PC-9 (cell line): Measurements from ENCODE around the gene TNPO2. TPM values are rescaled to one million over a fixed set of nuclear protein-coding genes. Genes with fewer than 3 reads are reported as not detected.
A peak's percentile ranks its signal among the peaks of the same experiment; 100 is the strongest.

Experiments used
- BruUV-seq: library from RNA; stranded (reverse); fragments of 400-500 nt; replicated peaks from 2 replicates; lab custom pipeline; 2021; lab: Mats Ljungman, UMichigan
- CTCF ChIA-PET: fragments of 300-600 bp; sonication (Branson Sonifier 250); formaldehyde crosslinking; loops from one replicate; lab custom pipeline; 2022; ENCODE audit warnings: antibody characterized with exemption; lab: Charles Lee
- POLR2A ChIA-PET: fragments of 300-600 bp; sonication (Branson Sonifier 250); formaldehyde crosslinking; loops from one replicate; lab custom pipeline; 2022; ENCODE audit warnings: antibody characterized with exemption; ENCODE audit not compliant: unreplicated experiment; lab: Charles Lee
- DNase-seq, 2 experiments: peaks; one replicate each; pipeline versions ENCODE4 v3.0.0 to v3.0.0-alpha.2; 2015 to 2022; ENCODE audit warnings: mixed read lengths in 1 of 2
- H2AFZ ChIP-seq: fragments of 200-600 bp; sonication (generic); 2 replicates; pipeline ENCODE4 v1.8.1; 2017; ENCODE audit warnings: antibody characterized with exemption
- H3F3A ChIP-seq: fragments of 200-600 bp; sonication (generic); 2 replicates; pipeline ENCODE4 v1.8.1; 2017; ENCODE audit warnings: antibody characterized with exemption, mild to moderate bottlenecking, low read depth; ENCODE audit not compliant: insufficient read depth
- H3K27ac ChIP-seq: fragments of 200-600 bp; sonication (generic); 2 replicates; pipeline ENCODE4 v1.6.1; 2016; ENCODE audit warnings: mixed run types
- H3K27me3 ChIP-seq: fragments of 200-600 bp; sonication (generic); 2 replicates; pipeline ENCODE4 v1.6.1; 2016; ENCODE audit warnings: low read depth, mixed run types; ENCODE audit not compliant: insufficient read depth
- H3K36me3 ChIP-seq: fragments of 200-600 bp; sonication (generic); 2 replicates; pipeline ENCODE4 v1.6.1; 2016; ENCODE audit warnings: low read depth, mixed run types
- H3K4me1 ChIP-seq: fragments of 200-600 bp; sonication (generic); replicated peaks from 2 replicates; pipeline ENCODE4 v1.6.1; 2016; ENCODE audit warnings: mixed run types; ENCODE audit not compliant: insufficient read depth
- H3K4me2 ChIP-seq: fragments of 200-600 bp; sonication (generic); 2 replicates; pipeline ENCODE4 v1.6.1; 2017; ENCODE audit warnings: mixed run types
- H3K4me3 ChIP-seq: fragments of 200-600 bp; sonication (generic); 2 replicates; pipeline ENCODE4 v1.6.1; 2016; ENCODE audit warnings: mixed run types
- H3K79me2 ChIP-seq: fragments of 200-600 bp; sonication (generic); 2 replicates; pipeline ENCODE4 v1.6.1; 2017; ENCODE audit warnings: low read depth, mixed run types
- H3K9me2 ChIP-seq: fragments of 200-600 bp; sonication (generic); 2 replicates; pipeline ENCODE4 v1.8.1; 2017; ENCODE audit warnings: mild to moderate bottlenecking; ENCODE audit not compliant: insufficient read depth
- H3K9me3 ChIP-seq: fragments of 200-600 bp; sonication (generic); 2 replicates; pipeline ENCODE4 v1.8.1; 2016; ENCODE audit warnings: low read depth; ENCODE audit not compliant: insufficient read depth
- H4K20me1 ChIP-seq: fragments of 200-600 bp; sonication (generic); 2 replicates; pipeline ENCODE4 v1.8.1; 2017; ENCODE audit not compliant: insufficient read depth
- CTCF ChIP-seq: fragments of 200-600 bp; sonication (generic); conservative IDR thresholded peaks from 2 replicates; pipeline ENCODE4 v1.6.1; 2017; ENCODE audit warnings: mixed run types, antibody characterized with exemption, mild to moderate bottlenecking, moderate library complexity
- EZH2 ChIP-seq: fragments of 200-600 bp; sonication (generic); IDR thresholded peaks from 2 replicates; pipeline ENCODE4 v1.8.0; 2017; ENCODE audit warnings: antibody characterized with exemption, low read depth
- intact Hi-C: fragments of 100-400 bp; cut with micrococcal nuclease; formaldehyde crosslinking; loops from one replicate; pipeline ENCODE4 v1.10.0; 2022; ENCODE audit not compliant: unreplicated experiment
- total RNA-seq: library from RNA; stranded (reverse); gene quantifications from 2 replicates; pipeline ENCODE4 v1.2.3, GENCODE V29; 2021

The TNPO2 gene
- total RNA-seq, 1 experiment from 2014 or later, result 77.5 TPM

GRCh38 chr19:12745166-12745897 is 21.6 kb upstream of the TNPO2 start:
- H3K9me3 ChIP-seq, result no peaks in the 10 kb centered on the region
- no peak for TF ChIP-seq EZH2
- no peak for TF ChIP-seq CTCF
- H3K4me2 ChIP-seq, result no peak overlapping the region
- peaks cover 24% of the 10 kb centered on the region for H3F3A ChIP-seq
- intact Hi-C loops, result no loop called here
- H3K27me3 ChIP-seq, result no peaks in the 10 kb centered on the region
- no peaks in the 10 kb centered on the region for H3K9me2 ChIP-seq
- ChIA-PET POLR2A (interaction anchor here (0.7 kb wide), 1 partner anchor 30 kb away, joined by 3 read pairs; no protein-coding TSS in a partner anchor), CTCF (interaction anchor here (0.8 kb wide), 1 partner anchor 14 kb away, joined by 4 read pairs; no protein-coding TSS in a partner anchor)
- DNase-seq, result peak; percentile 62 to 67
- no peak overlapping the region for H2AFZ ChIP-seq
- H3K4me1 ChIP-seq, result peaks cover 15% of the 10 kb centered on the region
- H3K27ac ChIP-seq, result no peak overlapping the region
- H4K20me1 ChIP-seq, result peaks cover 4% of the 10 kb centered on the region; the same call in 1 of the 2 replicates
- no TSS peak for BruUV-seq
- peaks cover 17% of the 10 kb centered on the region for H3K36me3 ChIP-seq
- no peak overlapping the region for H3K4me3 ChIP-seq
- no peaks in the 10 kb centered on the region for H3K79me2 ChIP-seq

GRCh38 chr19:12737835-12738351 is 14.2 kb upstream of the TNPO2 start:
- Histone ChIP-seq H4K20me1 (peaks cover 12% of the 10 kb centered on the region), H3K4me1 (peaks cover 23% of the 10 kb centered on the region), H3K9me3 (no peaks in the 10 kb centered on the region), H3F3A (peaks cover 22% of the 10 kb centered on the region; the same call in 1 of the 2 replicates), H3K27me3 (no peaks in the 10 kb centered on the region), H3K27ac (no peak overlapping the region), H2AFZ (peak overlapping the region; percentile 78), H3K36me3 (peaks cover 14% of the 10 kb centered on the region), H3K79me2 (peaks cover 41% of the 10 kb centered on the region), H3K9me2 (no peaks in the 10 kb centered on the region), H3K4me3 (peak overlapping the region; percentile 64), H3K4me2 (peak overlapping the region; percentile 92)
- TF ChIP-seq EZH2 (no peak), CTCF (no peak)
- no TSS peak for BruUV-seq
- intact Hi-C loops, result loop anchor here (1.0 kb wide), 2 partner anchors 37 to 57 kb away; partner anchors contain the start of genes DHPS and HOOK2
- no peak for DNase-seq
- ChIA-PET POLR2A (no interaction called here), CTCF (no interaction called here)

GRCh38 chr19:12736995-12737834 is 13.5 kb upstream of the TNPO2 start, which contains the start of gene GET3:
Gene GET3, plus strand, starts transcription at chr19:12737497. Its CDS starts 9 bp downstream, at chr19:12737506.
- H3K36me3 ChIP-seq, result peaks cover 15% of the 10 kb centered on the region
- peak; percentile 94 to 100 for DNase-seq
- TF ChIP-seq CTCF (no peak), EZH2 (no peak)
- POLR2A ChIA-PET, result interaction anchor here (0.5 to 0.7 kb wide), 4 partner anchors 14 to 53 kb away, joined by 3 to 11 read pairs (median 5); no protein-coding TSS in a partner anchor
- intact Hi-C loops, result loop anchor here (1.0 kb wide), 2 partner anchors 38 to 56 kb away; partner anchors contain the start of genes DHPS and HOOK2
- H3K4me3 ChIP-seq, result peak within 1 kb of the TSS; percentile 64
- H3K4me1 ChIP-seq, result peaks cover 30% of the 10 kb centered on the region
- H2AFZ ChIP-seq, result peak within 1 kb of the TSS; percentile 78
- H3K4me2 ChIP-seq, result peak within 1 kb of the TSS; percentile 92
- no peaks in the 10 kb centered on the region for H3K27me3 ChIP-seq
- peaks cover 29% of the 10 kb centered on the region; the same call in 1 of the 2 replicates for H3F3A ChIP-seq
- no peaks in the 10 kb centered on the region for H3K9me2 ChIP-seq
- CTCF ChIA-PET, result interaction anchor here (0.5 kb wide), 1 partner anchor 24 kb away, joined by 3 read pairs; no protein-coding TSS in a partner anchor
- H4K20me1 ChIP-seq, result peaks cover 18% of the 10 kb centered on the region
- BruUV-seq, result no TSS peak
- peaks cover 47% of the 10 kb centered on the region for H3K79me2 ChIP-seq
- no peaks in the 10 kb centered on the region for H3K9me3 ChIP-seq
- peak within 1 kb of the TSS; percentile 75 for H3K27ac ChIP-seq
